AG09319 (cell line): ENCODE measurements around the gene HSFX3.
"Not testable (repeated sequence)": the region's sequence is repeated elsewhere in the genome, so short reads cannot be mapped to it uniquely, and the experiment has no call there.

ENCODE experiments used
- DNase-seq: peaks from one replicate; pipeline ENCODE4 v3.0.0-alpha.2; 2010; ENCODE audit warnings: low read depth; ENCODE audit errors: extremely low read depth
- CTCF ChIP-seq: IDR thresholded peaks from 2 replicates; pipeline ENCODE4 v1.5.1; 2011; ENCODE audit warnings: low read depth, mild to moderate bottlenecking, inconsistent platforms, low read length, moderate library complexity

The HSFX3 gene

GRCh38 chrX:149568701-149569296, 19.1 kb upstream of the HSFX3 start:
- DNase-seq = no peak
- no peak for TF ChIP-seq CTCF

GRCh38 chrX:149567621-149568417, 18.1 kb upstream of the HSFX3 start:
- no peak for DNase-seq
- TF ChIP-seq CTCF = no peak

GRCh38 chrX:149563359-149563758, 13.6 kb upstream of the HSFX3 start:
- no peak for DNase-seq
- TF ChIP-seq CTCF = no peak

- not testable (repeated sequence) for DNase-seq
Observed at GRCh38 chrX:149555251-149555650, 5.5 kb upstream of the HSFX3 start.

GRCh38 chrX:149551939-149552248, 2.2 kb upstream of the HSFX3 start:
- DNase-seq = not testable (repeated sequence)

- DNase-seq = not testable (repeated sequence)
Observed at GRCh38 chrX:149551245-149551938, 1.7 kb upstream of the HSFX3 start.

GRCh38 chrX:149550454-149550853, 730 bp upstream of the HSFX3 start:
- DNase-seq = not testable (repeated sequence)

- not testable (repeated sequence) for DNase-seq
Observed at GRCh38 chrX:149547782-149548181, 1.9 kb downstream of the HSFX3 start.

GRCh38 chrX:149546962-149547361, 2.8 kb downstream of the HSFX3 start:
- not testable (repeated sequence) for DNase-seq

GRCh38 chrX:149545545-149546543, 3.9 kb downstream of the HSFX3 start:
- not testable (repeated sequence) for DNase-seq
